ENCODE data around the gene ITIH5.

DNA sequence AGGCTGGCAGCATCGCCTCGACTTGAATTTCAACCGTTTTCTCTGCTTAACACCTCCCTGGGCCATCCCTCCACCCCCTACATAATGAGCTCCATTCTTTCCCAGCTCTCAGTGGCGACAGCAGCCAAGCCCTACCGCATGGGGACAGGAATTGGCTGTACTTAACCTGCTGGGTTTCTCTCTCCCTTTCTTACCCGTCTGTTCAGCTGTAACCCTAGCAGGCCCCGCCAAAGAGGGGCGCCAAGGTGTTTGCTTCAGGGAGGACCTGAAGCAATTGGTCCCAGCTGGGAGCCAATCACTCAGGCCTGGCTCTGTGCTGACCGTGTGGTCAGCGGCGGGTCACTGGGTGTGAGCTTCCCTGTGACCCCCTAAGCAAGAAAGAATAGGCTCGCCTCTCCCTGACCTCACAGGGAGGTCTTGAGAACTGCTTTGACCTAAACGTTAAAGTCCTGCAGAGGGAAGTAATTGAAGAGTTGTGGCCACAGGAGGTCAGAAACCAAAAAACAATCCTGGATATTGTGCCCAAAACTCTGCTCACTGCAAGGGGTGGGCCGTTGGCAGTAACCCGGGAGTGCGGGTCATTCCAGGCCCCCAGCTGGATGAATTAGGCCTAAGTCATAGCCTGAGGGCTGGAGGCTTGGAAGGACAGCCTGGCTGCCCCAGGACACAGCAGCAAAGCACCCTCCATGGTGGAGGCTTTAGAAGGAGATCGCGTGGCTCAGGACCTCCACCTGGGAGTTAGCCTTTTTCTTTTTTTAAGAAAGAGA lies 114.6 kb downstream of the ITIH5 start:
- TF ChIP-seq CTCF (conservative IDR thresholded peaks at IDR 0.05; ENCODE audit: low read length) (no peak), EZH2phosphoT487 (IDR thresholded peaks at IDR 0.05; ENCODE audit: borderline replicate concordance) (no peak)
